ENCODE data around the gene DTNBP1. TPM values are rescaled to one million over a fixed set of nuclear protein-coding genes. Genes with fewer than 3 reads are reported as not detected.

Gene DTNBP1
- total and polyA plus RNA-seq, 2 of the 4 experiments (the other 2 are of a cell fraction) = 4.8 to 18.7 TPM

GRCh38 chr6:15619330-15619729 is 43.5 kb downstream of the DTNBP1 start:
- POLR2A ChIA-PET (ENCODE audit: unreplicated experiment) = no interaction called here
- Histone ChIP-seq H4K5ac (ENCODE audit: low read depth, low read length) (no peak overlapping the region), H2AFZ (replicated peaks; ENCODE audit: low read length, poor library complexity) (no peak overlapping the region), H3K36me3 (ENCODE audit: control insufficient read depth, insufficient read depth, low read length) (0 out of 2 replicates have a peak, but pooled peaks cover 1% of the 10 kb centered on the region), H3K4me1 (ENCODE audit: control insufficient read depth, insufficient read depth, low read length) (peaks cover 8% of the 10 kb centered on the region), H3K23ac (ENCODE audit: low read depth, low read length) (no peak overlapping the region), H2BK20ac (ENCODE audit: low read depth, low read length) (no peak overlapping the region), H3K9me3 (ENCODE audit: control insufficient read depth, insufficient read depth, low read length) (no peaks in the 10 kb centered on the region), H2AK5ac (ENCODE audit: low read depth, low read length) (no peak overlapping the region), H3K27me3 (ENCODE audit: control insufficient read depth, insufficient read depth, low read length) (no peaks in the 10 kb centered on the region), H3K79me1 (ENCODE audit: low read depth in 1 of 2, low read length in 2 of 2) (peaks cover 0 to 17% of the 10 kb centered on the region in 2 experiments), H4K20me1 (ENCODE audit: insufficient read depth, low read length) (peaks cover 7% of the 10 kb centered on the region; the same call in 1 of the 2 replicates), H4K8ac (ENCODE audit: low read depth in 2 of 2, low read length in 2 of 2) (no peak overlapping the region), H3K56ac (ENCODE audit: extremely low read depth, insufficient read depth, low read length) (no peak overlapping the region), H3K14ac (replicated peaks; ENCODE audit: low read depth, low read length) (no peak overlapping the region), H4K91ac (ENCODE audit: insufficient read depth, low read depth, low read length) (no peak overlapping the region), H3K18ac (ENCODE audit: low read depth, low read length) (no peak overlapping the region), H3K9me1 (ENCODE audit: insufficient read depth, low read length) (no peaks in the 10 kb centered on the region; the same call in 1 of the 2 replicates), H2BK120ac (ENCODE audit: low read depth, low read length) (no peak overlapping the region), H3K9ac (ENCODE audit: low read depth, low read length) (no peak overlapping the region), H2BK5ac (ENCODE audit: low read depth, low read length, poor library complexity, severe bottlenecking) (no peak overlapping the region), H3K4me2 (ENCODE audit: low read depth, low read length) (no peak overlapping the region), H3K4ac (ENCODE audit: low read depth, low read length) (no peak overlapping the region), H3K27ac (ENCODE audit: insufficient read depth, low read length) (no peak overlapping the region), H2BK15ac (ENCODE audit: low read depth, low read length) (no peak overlapping the region), H3K4me3 (ENCODE audit: insufficient read depth, low read depth, low read length) (no peak overlapping the region), H2AK9ac (replicated peaks; ENCODE audit: low read depth, low read length, poor library complexity) (no peak overlapping the region)
- CTCF ChIA-PET = interaction anchor here (0.6 kb wide), 1 partner anchor 15 kb away, joined by 3 read pairs; no protein-coding TSS in a partner anchor
- ATAC-seq (ENCODE audit: low read depth) = no peak
- BruUV-seq (replicated peaks) = no TSS peak
- intact Hi-C loops (cut with micrococcal nuclease) = no loop called here
- no CpG with 5 or more reads among the region's 1 CpG for WGBS, 2 experiments (ENCODE audit: extremely low coverage in 2 of 2, insufficient read length in 1 of 2)
- in situ Hi-C loops (cut with MboI; ENCODE audit: low sequenced_read_pairs) = loop anchor here (25.0 kb wide), 2 partner anchors 357 to 1407 kb away; no protein-coding TSS in a partner anchor
- dilution Hi-C loops (cut with HindIII; ENCODE audit: low sequenced_read_pairs, unreplicated experiment) = no loop called here
- DNase-seq = no peak
- TF ChIP-seq SMC3 (IDR thresholded peaks at IDR 0.05; ENCODE audit: low read depth, low read length) (no peak), MAFK (IDR thresholded peaks at IDR 0.05; ENCODE audit: low read depth, low read length) (peak; percentile 78)
